ENCODE data around the gene CYLD.

Gene CYLD

GRCh38 chr16:50847166-50847565 is 105.3 kb downstream of the CYLD start:
- no peak for DNase-seq

- no peak for DNase-seq
These were observed 107.0 kb downstream of the CYLD start for GRCh38 chr16:50848755-50849514.

Measured in C1 segment of cervical spinal cord (tissue), 14 donors.